A673 (cell line): ENCODE data around the gene UNC5A.

Source experiments
- EZH2 ChIP-seq: fragments of 200-600 bp; sonication (generic); IDR thresholded peaks from 2 replicates; pipeline ENCODE4 v1.6.1; 2017; ENCODE audit warnings: borderline replicate concordance, low read depth, mild to moderate bottlenecking, mixed read lengths, antibody characterized with exemption, low read length; ENCODE audit not compliant: poor library complexity, severe bottlenecking
- TF ChIP-seq, protein P1 (sequence below): fragments of 300-800, 200-600 bp; sonication (generic); conservative IDR thresholded peaks from 2 replicates; pipeline ENCODE4 v1.5.1; 2017; ENCODE audit warnings: low read depth, mild to moderate bottlenecking, antibody characterized with exemption, low read length, moderate library complexity, mixed read lengths

DNA sequence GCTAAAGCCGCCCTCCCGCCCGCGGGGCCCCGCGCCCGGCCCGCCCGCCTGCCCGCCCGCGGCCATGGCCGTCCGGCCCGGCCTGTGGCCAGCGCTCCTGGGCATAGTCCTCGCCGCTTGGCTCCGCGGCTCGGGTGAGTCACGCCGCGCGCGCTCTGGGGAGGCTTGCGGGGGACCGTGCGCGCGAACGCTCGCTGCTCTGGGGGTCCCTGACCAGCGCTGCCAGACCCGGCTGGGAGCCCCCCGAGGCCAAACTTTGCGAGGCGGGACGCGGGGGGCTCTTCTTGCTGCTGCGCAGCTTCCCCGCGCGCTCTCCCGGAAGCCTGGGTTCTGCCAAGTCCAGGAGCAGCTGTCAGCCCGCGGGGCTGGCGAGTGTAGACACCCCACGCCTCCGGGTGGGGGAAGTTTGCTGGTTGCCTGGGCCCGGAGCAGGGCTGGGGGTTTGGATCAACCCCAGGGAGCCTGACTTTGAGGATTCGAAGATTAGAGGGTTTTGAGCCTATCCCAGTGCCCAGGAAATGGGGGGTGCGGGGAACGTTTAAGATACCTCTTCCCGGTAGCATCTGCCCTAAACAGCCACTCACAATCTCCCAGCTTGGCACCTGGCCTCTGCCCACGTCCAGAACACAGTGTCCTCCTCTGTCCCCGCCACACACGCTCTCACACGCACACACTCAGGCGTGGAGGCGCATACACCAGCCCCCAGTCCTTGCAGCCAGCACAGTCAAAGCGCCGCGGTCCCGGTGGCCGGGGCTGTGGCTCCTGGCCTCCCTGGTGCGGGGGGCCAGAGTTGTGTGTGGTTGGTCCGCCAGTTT, 535 bp downstream of the UNC5A start:
- TF ChIP-seq, protein P1, sequence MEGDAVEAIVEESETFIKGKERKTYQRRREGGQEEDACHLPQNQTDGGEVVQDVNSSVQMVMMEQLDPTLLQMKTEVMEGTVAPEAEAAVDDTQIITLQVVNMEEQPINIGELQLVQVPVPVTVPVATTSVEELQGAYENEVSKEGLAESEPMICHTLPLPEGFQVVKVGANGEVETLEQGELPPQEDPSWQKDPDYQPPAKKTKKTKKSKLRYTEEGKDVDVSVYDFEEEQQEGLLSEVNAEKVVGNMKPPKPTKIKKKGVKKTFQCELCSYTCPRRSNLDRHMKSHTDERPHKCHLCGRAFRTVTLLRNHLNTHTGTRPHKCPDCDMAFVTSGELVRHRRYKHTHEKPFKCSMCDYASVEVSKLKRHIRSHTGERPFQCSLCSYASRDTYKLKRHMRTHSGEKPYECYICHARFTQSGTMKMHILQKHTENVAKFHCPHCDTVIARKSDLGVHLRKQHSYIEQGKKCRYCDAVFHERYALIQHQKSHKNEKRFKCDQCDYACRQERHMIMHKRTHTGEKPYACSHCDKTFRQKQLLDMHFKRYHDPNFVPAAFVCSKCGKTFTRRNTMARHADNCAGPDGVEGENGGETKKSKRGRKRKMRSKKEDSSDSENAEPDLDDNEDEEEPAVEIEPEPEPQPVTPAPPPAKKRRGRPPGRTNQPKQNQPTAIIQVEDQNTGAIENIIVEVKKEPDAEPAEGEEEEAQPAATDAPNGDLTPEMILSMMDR = no peak
- TF ChIP-seq EZH2 = no peak
